Astrocyte (in vitro differentiated cells and primary cell): Measurements from ENCODE around the gene PRSS21. TPM values are rescaled to one million over a fixed set of nuclear protein-coding genes. Genes with fewer than 3 reads are reported as not detected.
A peak's percentile ranks its signal among the peaks of the same experiment; 100 is the strongest.

Source experiments
- DNase-seq: peaks from one replicate; pipeline ENCODE4 v3.0.0-alpha.2; 2010; ENCODE audit warnings: low read depth
- FAIRE-seq: peaks from 2 replicates; lab custom pipeline; 2011; peaks lifted over from hg19 to GRCh38; lab: Jason Lieb, UNC
- H2AFZ ChIP-seq: 2 replicates; pipeline ENCODE4 v1.6.0; 2012; ENCODE audit warnings: low read depth, low read length, inconsistent platforms
- H3K27ac ChIP-seq: 2 replicates; pipeline ENCODE4 v1.5.1; 2011; ENCODE audit warnings: low read depth, low read length, inconsistent platforms
- H3K27me3 ChIP-seq: 2 replicates; pipeline ENCODE4 v1.6.0; 2011; ENCODE audit warnings: low read length, inconsistent platforms; ENCODE audit not compliant: insufficient read depth
- H3K36me3 ChIP-seq: 2 replicates; pipeline ENCODE4 v1.5.1; 2011; ENCODE audit warnings: low read length, inconsistent platforms; ENCODE audit not compliant: insufficient read depth
- H3K4me1 ChIP-seq: 2 replicates; pipeline ENCODE4 v1.5.1; 2011; ENCODE audit warnings: low read length, inconsistent platforms; ENCODE audit not compliant: insufficient read depth
- H3K4me2 ChIP-seq: 2 replicates; pipeline ENCODE4 v1.6.0; 2012; ENCODE audit warnings: low read length, inconsistent platforms
- H3K4me3 ChIP-seq: 2 replicates; pipeline ENCODE4 v1.5.1; 2011; ENCODE audit warnings: low read depth, mild to moderate bottlenecking, low read length, inconsistent platforms; ENCODE audit not compliant: insufficient read depth
- H3K79me2 ChIP-seq: 2 replicates; pipeline ENCODE4 v1.6.0; 2012; ENCODE audit warnings: mild to moderate bottlenecking, low read length, inconsistent platforms; ENCODE audit not compliant: insufficient read depth
- H3K9ac ChIP-seq: 2 replicates; pipeline ENCODE4 v1.6.0; 2012; ENCODE audit warnings: mild to moderate bottlenecking, low read length, inconsistent platforms
- H3K9me3 ChIP-seq: 2 replicates; pipeline ENCODE4 v1.5.1; 2012; ENCODE audit warnings: low read depth, mild to moderate bottlenecking, low read length, inconsistent platforms; ENCODE audit not compliant: insufficient read depth
- H4K20me1 ChIP-seq: 2 replicates; pipeline ENCODE4 v1.6.0; 2012; ENCODE audit warnings: low read length, inconsistent platforms; ENCODE audit not compliant: insufficient read depth
- H3K27ac Mint-ChIP-seq: one replicate; pipeline ENCODE4 v1.8.0; 2021; ENCODE audit warnings: mild to moderate bottlenecking, mixed read lengths; ENCODE audit not compliant: unreplicated experiment
- H3K27me3 Mint-ChIP-seq: one replicate; pipeline ENCODE4 v1.8.0; 2021; ENCODE audit warnings: low read depth, mixed read lengths; ENCODE audit not compliant: unreplicated experiment
- H3K36me3 Mint-ChIP-seq: one replicate; pipeline ENCODE4 v1.8.0; 2021; ENCODE audit warnings: low read depth, mixed read lengths; ENCODE audit not compliant: unreplicated experiment
- H3K4me1 Mint-ChIP-seq: one replicate; pipeline ENCODE4 v1.8.0; 2021; ENCODE audit warnings: low read depth, mixed read lengths; ENCODE audit not compliant: unreplicated experiment
- H3K4me3 Mint-ChIP-seq: one replicate; pipeline ENCODE4 v1.8.0; 2021; ENCODE audit warnings: mild to moderate bottlenecking, moderate library complexity, mixed read lengths; ENCODE audit not compliant: unreplicated experiment
- H3K9me3 Mint-ChIP-seq: one replicate; pipeline ENCODE4 v1.8.0; 2021; ENCODE audit warnings: mild to moderate bottlenecking, mixed read lengths; ENCODE audit not compliant: unreplicated experiment
- EZH2 ChIP-seq: IDR thresholded peaks from 2 replicates; pipeline ENCODE4 v1.6.1; 2012; ENCODE audit warnings: mild to moderate bottlenecking, low read length, inconsistent platforms; ENCODE audit not compliant: insufficient read depth
- total RNA-seq: library from RNA; stranded (reverse); gene quantifications from 2 replicates; pipeline ENCODE4 v1.2.1, GENCODE V29; 2021
- TF ChIP-seq, protein P1 (sequence below): IDR thresholded peaks from 2 replicates; pipeline ENCODE4 v1.5.1; 2011; ENCODE audit warnings: low read depth, mild to moderate bottlenecking, inconsistent platforms, low read length, moderate library complexity; ENCODE audit not compliant: insufficient read depth

PRSS21 gene
- total RNA-seq, 1 donor from 2014 or later, result not detected

DNA sequence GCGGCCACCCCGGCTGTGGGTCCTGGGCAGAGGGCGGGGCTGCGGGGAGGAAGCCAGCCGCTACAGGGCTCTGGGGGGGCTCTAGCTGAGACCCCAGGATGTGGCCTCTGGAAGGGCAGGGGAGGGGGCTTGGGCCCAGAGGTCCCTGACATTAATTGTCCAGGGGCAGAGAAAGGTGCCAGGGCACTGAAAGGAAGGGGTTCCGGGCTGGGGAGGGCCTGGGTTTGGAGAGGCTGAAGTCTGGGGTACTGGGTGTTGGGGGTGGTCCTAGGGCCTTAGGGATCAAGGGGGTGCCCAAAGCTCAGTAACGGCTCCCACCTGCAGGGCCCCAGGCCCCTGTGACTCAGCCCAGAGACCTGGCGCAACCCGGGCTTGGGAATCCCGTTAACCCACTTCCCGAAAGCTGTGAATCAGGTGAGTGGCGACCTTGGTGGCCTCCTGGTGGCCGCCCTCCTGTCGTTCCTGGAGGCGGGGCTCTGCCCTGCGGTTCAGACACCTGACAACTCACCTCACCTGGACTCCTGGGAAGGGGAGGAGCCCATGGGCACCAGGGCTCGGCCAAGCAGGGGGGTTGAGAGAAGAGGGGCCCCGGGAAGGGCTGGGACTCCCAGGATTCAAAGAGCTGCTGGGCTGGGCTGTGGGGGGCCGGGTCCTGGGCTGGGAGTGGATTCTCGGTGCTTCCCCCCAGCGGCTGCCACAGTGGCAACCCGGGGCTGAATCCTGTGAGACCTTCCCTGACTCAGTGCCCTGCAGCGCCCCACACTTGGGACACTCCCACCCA, 41.4 kb downstream of the PRSS21 start:
- Histone ChIP-seq H2AFZ (no peak overlapping the region), H3K9ac (no peak overlapping the region), H3K27me3 (no peaks in the 10 kb centered on the region), H3K4me1 (peaks cover 5% of the 10 kb centered on the region), H3K79me2 (no peaks in the 10 kb centered on the region), H3K4me2 (peak overlapping the region; percentile 75), H3K4me3 (no peak overlapping the region), H3K9me3 (peaks cover 8% of the 10 kb centered on the region), H3K36me3 (no peaks in the 10 kb centered on the region), H3K27ac (no peak overlapping the region), H4K20me1 (no peaks in the 10 kb centered on the region)
- no peak for TF ChIP-seq EZH2
- TF ChIP-seq, protein P1, sequence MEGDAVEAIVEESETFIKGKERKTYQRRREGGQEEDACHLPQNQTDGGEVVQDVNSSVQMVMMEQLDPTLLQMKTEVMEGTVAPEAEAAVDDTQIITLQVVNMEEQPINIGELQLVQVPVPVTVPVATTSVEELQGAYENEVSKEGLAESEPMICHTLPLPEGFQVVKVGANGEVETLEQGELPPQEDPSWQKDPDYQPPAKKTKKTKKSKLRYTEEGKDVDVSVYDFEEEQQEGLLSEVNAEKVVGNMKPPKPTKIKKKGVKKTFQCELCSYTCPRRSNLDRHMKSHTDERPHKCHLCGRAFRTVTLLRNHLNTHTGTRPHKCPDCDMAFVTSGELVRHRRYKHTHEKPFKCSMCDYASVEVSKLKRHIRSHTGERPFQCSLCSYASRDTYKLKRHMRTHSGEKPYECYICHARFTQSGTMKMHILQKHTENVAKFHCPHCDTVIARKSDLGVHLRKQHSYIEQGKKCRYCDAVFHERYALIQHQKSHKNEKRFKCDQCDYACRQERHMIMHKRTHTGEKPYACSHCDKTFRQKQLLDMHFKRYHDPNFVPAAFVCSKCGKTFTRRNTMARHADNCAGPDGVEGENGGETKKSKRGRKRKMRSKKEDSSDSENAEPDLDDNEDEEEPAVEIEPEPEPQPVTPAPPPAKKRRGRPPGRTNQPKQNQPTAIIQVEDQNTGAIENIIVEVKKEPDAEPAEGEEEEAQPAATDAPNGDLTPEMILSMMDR, result no peak
- H3K27ac Mint-ChIP-seq, result no peak overlapping the region
- H3K4me1 Mint-ChIP-seq, result peaks cover 2% of the 10 kb centered on the region
- no peaks in the 10 kb centered on the region for H3K36me3 Mint-ChIP-seq
- H3K4me3 Mint-ChIP-seq, result no peak overlapping the region
- H3K27me3 Mint-ChIP-seq, result peaks cover 8% of the 10 kb centered on the region
- DNase-seq, result no peak
- H3K9me3 Mint-ChIP-seq, result peaks cover 9% of the 10 kb centered on the region
- no peak for FAIRE-seq

DNA sequence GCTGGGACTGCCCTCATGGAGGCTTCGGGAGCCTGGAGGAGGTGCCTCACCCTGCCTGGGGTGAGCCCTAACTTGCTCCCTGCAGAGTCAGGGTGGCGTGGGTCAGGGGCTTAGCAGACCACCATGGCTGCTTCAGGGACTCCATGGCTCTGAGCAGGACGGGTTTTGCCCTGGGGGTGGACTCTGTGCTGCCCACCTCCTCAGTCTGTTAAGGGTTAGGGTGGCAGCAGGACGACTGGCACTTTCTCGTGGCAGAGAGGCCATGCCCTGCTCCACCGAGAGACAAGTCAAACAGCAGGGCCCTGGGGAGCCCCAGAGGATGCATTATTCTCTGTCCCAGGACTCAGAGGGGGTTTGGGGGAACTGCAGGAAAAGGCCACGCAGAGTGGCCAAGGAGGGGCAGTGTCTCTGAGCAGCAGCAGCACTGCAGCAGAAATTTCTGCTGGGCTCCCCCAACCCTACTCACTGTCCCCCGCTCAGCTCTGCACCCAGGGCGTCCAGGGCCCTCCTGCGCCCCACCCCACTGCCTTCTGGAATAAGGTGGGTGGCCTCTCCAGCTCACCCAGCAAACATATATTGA, 42.7 kb downstream of the PRSS21 start:
- FAIRE-seq (no peak), DNase-seq (no peak)
- Histone ChIP-seq H3K9ac (no peak overlapping the region), H3K27me3 (no peaks in the 10 kb centered on the region), H2AFZ (no peak overlapping the region), H3K36me3 (no peaks in the 10 kb centered on the region), H3K79me2 (no peaks in the 10 kb centered on the region), H3K4me1 (peaks cover 5% of the 10 kb centered on the region), H3K4me3 (no peak overlapping the region), H4K20me1 (no peaks in the 10 kb centered on the region), H3K27ac (no peak overlapping the region), H3K4me2 (no peak overlapping the region), H3K9me3 (peaks cover 8% of the 10 kb centered on the region)
- H3K27me3 Mint-ChIP-seq, result peaks cover 8% of the 10 kb centered on the region
- H3K4me1 Mint-ChIP-seq, result peaks cover 2% of the 10 kb centered on the region
- no peak overlapping the region for H3K27ac Mint-ChIP-seq
- no peak overlapping the region for H3K4me3 Mint-ChIP-seq
- H3K36me3 Mint-ChIP-seq, result no peaks in the 10 kb centered on the region
- TF ChIP-seq, protein P1, result no peak
- TF ChIP-seq EZH2, result no peak
- peaks cover 5% of the 10 kb centered on the region for H3K9me3 Mint-ChIP-seq
